K562 (cell line): ENCODE results near the gene MECP2. TPM values are rescaled to one million over a fixed set of nuclear protein-coding genes. Genes with fewer than 3 reads are reported as not detected.

Source experiments
- ATAC-seq: fragments of 200-7000 bp; cut with Tn5 transposase; 3 replicates; pipeline ENCODE4 v1.9.1; 2020; ENCODE audit warnings: moderate library complexity
- BruUV-seq: library from RNA; stranded (reverse); fragments of 400-500 nt; replicated peaks from 2 replicates; lab custom pipeline; 2021; lab: Mats Ljungman, UMichigan
- CTCF ChIA-PET: fragments of 300-600 bp; formaldehyde crosslinking; extraction: SDS; loops from one replicate; lab custom pipeline; 2021; ENCODE audit warnings: low intra/inter-chr PET ratio; lab: Yijun Ruan, JAX
- POLR2A ChIA-PET: fragments of 300-600, 350-650 bp; sonication (Branson Sonifier 250); formaldehyde crosslinking; extraction: SDS; loops from one replicate; lab custom pipeline; 2021; ENCODE audit warnings: antibody characterized with exemption, inconsistent platforms; lab: Yijun Ruan, JAX
- DNase-seq, 4 experiments: peaks; one replicate each; pipeline versions ENCODE4 v3.0.0 to v3.0.0-alpha.2; 2011 to 2018; ENCODE audit warnings: low spot score in 3 of 4, mixed read lengths in 3 of 4; ENCODE audit errors: extremely low read depth in 1 of 4
- FAIRE-seq: peaks from 2 replicates; lab custom pipeline; 2011; peaks lifted over from hg19 to GRCh38; lab: Jason Lieb, UNC
- H2AFZ ChIP-seq: 2 replicates; pipeline ENCODE4 v1.6.0; 2011; ENCODE audit warnings: low read depth, low read length, control low read depth, inconsistent platforms
- H3K27ac ChIP-seq: fragments of 200-600 bp; 3 replicates; pipeline ENCODE4 v1.8.0; 2011; ENCODE audit warnings: low read depth, mild to moderate bottlenecking, control low read depth, inconsistent platforms, low read length, moderate library complexity, mixed read lengths; ENCODE audit errors: extremely low read depth
- H3K27me3 ChIP-seq, 2 experiments: fragments of 300-600 bp in 1 of 2; 2 replicates in 1 of 2; 3 replicates in 1 of 2; pipeline versions ENCODE4 v1.6.0 to v1.8.0; 2011; ENCODE audit warnings: inconsistent platforms in 2 of 2, low read length in 2 of 2, mild to moderate bottlenecking in 1 of 2, mixed read lengths in 1 of 2, moderate library complexity in 1 of 2; ENCODE audit not compliant: control insufficient read depth in 2 of 2, insufficient read depth in 2 of 2
- H3K36me3 ChIP-seq: fragments of 300-600 bp; 3 replicates; pipeline ENCODE4 v1.8.0; 2011; ENCODE audit warnings: mild to moderate bottlenecking, low read length, inconsistent platforms; ENCODE audit not compliant: control insufficient read depth, insufficient read depth
- H3K4me1 ChIP-seq, 2 experiments: fragments of 200-600 bp in 1 of 2; replicated peaks in 1 of 2; 2 replicates in 1 of 2; 3 replicates in 1 of 2; pipeline versions ENCODE4 v1.5.1 to v1.8.0; 2011; ENCODE audit warnings: inconsistent platforms in 2 of 2, low read length in 2 of 2, mild to moderate bottlenecking in 1 of 2, mixed read lengths in 1 of 2, moderate library complexity in 1 of 2; ENCODE audit not compliant: control insufficient read depth in 2 of 2, insufficient read depth in 2 of 2
- H3K4me2 ChIP-seq: 2 replicates; pipeline ENCODE4 v1.6.1; 2011; ENCODE audit warnings: low read length, control low read depth, inconsistent platforms, mixed read lengths; ENCODE audit not compliant: insufficient read depth
- H3K4me3 ChIP-seq: fragments of 200-600 bp; sonication (generic), shearing (Covaris generic); 2 replicates; pipeline ENCODE4 v1.5.1; 2016; ENCODE audit warnings: control low read depth, inconsistent platforms
- H3K79me2 ChIP-seq: fragments of 200-600 bp; 3 replicates; pipeline ENCODE4 v1.8.0; 2011; ENCODE audit warnings: low read length, inconsistent platforms; ENCODE audit not compliant: control insufficient read depth, insufficient read depth
- H3K9ac ChIP-seq, 2 experiments: 2 replicates each; pipeline versions ENCODE4 v1.6.0 to v1.6.1; 2011; ENCODE audit warnings: low read depth in 2 of 2, low read length in 2 of 2, control low read depth in 1 of 2, inconsistent platforms in 1 of 2, mild to moderate bottlenecking in 1 of 2, mixed read lengths in 1 of 2; ENCODE audit not compliant: insufficient read depth in 1 of 2
- H3K9me1 ChIP-seq: one replicate; pipeline ENCODE4 v1.6.0; 2011; ENCODE audit warnings: inconsistent platforms, mild to moderate bottlenecking, low read length, moderate library complexity; ENCODE audit not compliant: control insufficient read depth, insufficient read depth
- H3K9me3 ChIP-seq: replicated peaks from 2 replicates; pipeline ENCODE4 v1.5.1; 2011; ENCODE audit warnings: low read depth, low read length, inconsistent platforms; ENCODE audit not compliant: control insufficient read depth, insufficient read depth
- H4K20me1 ChIP-seq: replicated peaks from 2 replicates; pipeline ENCODE4 v1.6.1; 2011; ENCODE audit warnings: low read length, inconsistent platforms, mixed read lengths; ENCODE audit not compliant: control insufficient read depth, insufficient read depth
- ASH1L ChIP-seq: fragments of 450-650 bp; IDR thresholded peaks from 2 replicates; pipeline ENCODE4 v1.6.1; 2018; ENCODE audit warnings: borderline replicate concordance, mild to moderate bottlenecking, low read depth; ENCODE audit not compliant: partially characterized antibody
- CUX1 ChIP-seq: fragments of 200-800 bp; sonication (Bioruptor generic); IDR thresholded peaks from 2 replicates; pipeline ENCODE4 v1.6.1; 2016; ENCODE audit warnings: missing genetic modification characterization, missing compliant biosample characterization
- ELK1 ChIP-seq: sonication (generic); formaldehyde crosslinking; IDR thresholded peaks from 2 replicates; pipeline ENCODE4 v1.8.1; 2022; ENCODE audit warnings: missing genetic modification reagents
- JUNB ChIP-seq: fragments of 450-650 bp; formaldehyde crosslinking; conservative IDR thresholded peaks from 2 replicates; pipeline ENCODE4 v1.4.0; 2020; ENCODE audit warnings: mild to moderate bottlenecking
- MAX ChIP-seq: sonication (generic); formaldehyde crosslinking; IDR thresholded peaks from 2 replicates; pipeline ENCODE4 v1.9.0; 2022; ENCODE audit warnings: mild to moderate bottlenecking, missing genetic modification reagents
- NCOR1 ChIP-seq: fragments of 450-650 bp; IDR thresholded peaks from 2 replicates; pipeline ENCODE4 v1.6.1; 2016; ENCODE audit warnings: mild to moderate bottlenecking, moderate library complexity
- NEUROD1 ChIP-seq: fragments of 150-350 bp; IDR thresholded peaks from 2 replicates; pipeline ENCODE4 v1.6.1; 2014; ENCODE audit warnings: borderline replicate concordance, low read length, low read depth; ENCODE audit not compliant: partially characterized antibody
- POLR3G ChIP-seq: IDR thresholded peaks from 2 replicates; pipeline ENCODE4 v1.6.1; 2011; ENCODE audit not compliant: insufficient read length, insufficient replicate concordance; ENCODE audit errors: extremely low read depth
- STAT5A ChIP-seq: IDR thresholded peaks from 2 replicates; pipeline ENCODE4 v1.6.1; 2012; ENCODE audit warnings: low read length, inconsistent platforms, borderline replicate concordance
- STAT5B ChIP-seq: fragments of 250-450 bp; sonication (Bioruptor Pico); IDR thresholded peaks from 2 replicates; pipeline ENCODE4 v1.8.0; 2021; ENCODE audit warnings: mild to moderate bottlenecking, inconsistent platforms
- YBX1 ChIP-seq: fragments of 450-650 bp; IDR thresholded peaks from 2 replicates; pipeline ENCODE4 v1.7.1; 2016; ENCODE audit warnings: mild to moderate bottlenecking
- YY1 ChIP-seq, 3 experiments: IDR thresholded peaks; 2 replicates each; pipeline ENCODE4 v1.6.1; 2011; ENCODE audit warnings: low read length in 2 of 3, mild to moderate bottlenecking in 2 of 3, moderate library complexity in 2 of 3, borderline replicate concordance in 1 of 3, control low read depth in 1 of 3, low read depth in 1 of 3; ENCODE audit not compliant: insufficient read depth in 3 of 3, insufficient replicate concordance in 2 of 3, control insufficient read depth in 1 of 3, insufficient read length in 1 of 3; ENCODE audit errors: extremely low read depth in 1 of 3
- ZEB2 ChIP-seq: fragments of 450-650 bp; IDR thresholded peaks from 2 replicates; pipeline ENCODE4 v1.6.1; 2016
- ZNF23 ChIP-seq: fragments of 250-450 bp; sonication (Bioruptor Pico); IDR thresholded peaks from 2 replicates; pipeline ENCODE4 v1.4.0; 2020; ENCODE audit warnings: mild to moderate bottlenecking
- ZNF696 ChIP-seq: fragments of 250-450 bp; sonication (Bioruptor Pico); conservative IDR thresholded peaks from 2 replicates; pipeline ENCODE4 v1.4.0; 2020; ENCODE audit warnings: mild to moderate bottlenecking, moderate library complexity
- ZSCAN32 ChIP-seq: fragments of 450-650 bp; formaldehyde crosslinking; IDR thresholded peaks from 2 replicates; pipeline ENCODE4 v1.4.0; 2020; ENCODE audit warnings: mild to moderate bottlenecking, moderate library complexity
- WGBS: fragments of 100-300 bp; shearing (Covaris generic); methylation state at CpG from one replicate; pipeline ENCODE4 v1.1.6; 2016; ENCODE audit warnings: low coverage, mixed read lengths; ENCODE audit not compliant: insufficient coverage; ENCODE audit errors: missing lambda C conversion rate; 5-methylcytosine and 5-hydroxymethylcytosine counted together
- in situ Hi-C: fragments of 300-500 bp; cut with MboI; formaldehyde crosslinking; loops from 4 replicates; pipeline ENCODE4 v1.15.0; 2018; ENCODE audit warnings: inconsistent platforms, mixed read lengths
- intact Hi-C: fragments of 100-400 bp; cut with micrococcal nuclease; formaldehyde crosslinking; loops from 2 replicates; pipeline ENCODE4 v1.14.2; 2022
- polyA plus RNA-seq, 8 experiments: library from polyadenylated mRNA; depleted of rRNA in 4 of 8; stranded (reverse) in 5 of 8; unstranded in 3 of 8; fragments of >200 nt; fragmentation: Nextera tagmentation in 2 of 8; fragmentation: Illumina TruSeq in 1 of 8; extraction: Ambion mirVana in 2 of 8; extraction: Trizol in 1 of 8; gene quantifications; 2 replicates each; pipeline versions ENCODE4 v1.2.1 to v1.2.3, GENCODE V29; 2011 to 2014; ENCODE audit warnings: inconsistent platforms in 1 of 8, missing spikeins in 1 of 8
- total RNA-seq, 7 experiments: library from RNA; depleted of rRNA in 6 of 7; stranded (reverse); fragments of >200 nt in 6 of 7; fragmentation: Illumina TruSeq in 2 of 7; extraction: Trizol in 2 of 7; gene quantifications; 2 replicates each; pipeline versions ENCODE4 v1.2.1 to v1.2.3, GENCODE V29; 2011 to 2021; ENCODE audit warnings: low replicate concordance in 1 of 7

Gene MECP2
- total and polyA plus RNA-seq, 9 of the 15 experiments (the other 6 are each of a cell fraction or from before 2014, with no cell fraction given), result 2.1 to 50.9 (median 30.5) TPM

- WGBS, result 87% methylated on average over 6 of the region's 7 CpGs
- ChIA-PET POLR2A (interaction anchor here (2.5 kb wide), 1 partner anchor 10 kb away, joined by 16 read pairs; the partner anchor contains the start of genes HCFC1 and TMEM187), CTCF (no interaction called here)
- FAIRE-seq (no peak), DNase-seq (no peak), ATAC-seq (no peak)
- Histone ChIP-seq H2AFZ (no peak overlapping the region), H3K9me3 (no peaks in the 10 kb centered on the region), H3K4me3 (no peak overlapping the region), H3K27ac (no peak overlapping the region), H3K9ac (peak overlapping the region in 1 of 2 experiments; percentile 83; a peak in 2 of 4 replicates), H3K79me2 (no peaks in the 10 kb centered on the region), H3K36me3 (no peaks in the 10 kb centered on the region), H3K4me1 (peaks cover 13 to 36% of the 10 kb centered on the region in 2 experiments), H3K9me1 (no peaks in the 10 kb centered on the region), H4K20me1 (no peaks in the 10 kb centered on the region), H3K4me2 (no peak overlapping the region), H3K27me3 (no peaks in the 10 kb centered on the region)
- intact Hi-C loops (no loop called here), in situ Hi-C loops (no loop called here)
- BruUV-seq, result no TSS peak
- no peak for TF ChIP-seq POLR3G
- no peak for TF ChIP-seq ZEB2
- TF ChIP-seq ZNF696, result no peak
- TF ChIP-seq STAT5B, result no peak
- no peak for TF ChIP-seq JUNB (CRISPR knock-in tag)
- no peak for TF ChIP-seq ZNF23
- no peak for TF ChIP-seq CUX1
- TF ChIP-seq ASH1L, result no peak
- TF ChIP-seq STAT5A, result no peak
- no peak for TF ChIP-seq YBX1
- TF ChIP-seq YY1 (IDR thresholded peaks at IDR 0.05; ENCODE audit: borderline replicate concordance in 1 of 3, control insufficient read depth in 1 of 3, extremely low read depth in 1 of 3, insufficient read depth in 3 of 3, insufficient read length in 1 of 3, insufficient replicate concordance in 2 of 3, low read depth in 1 of 3, low read length in 2 of 3), result no peak
- no peak for TF ChIP-seq MAX (CRISPR knock-in tag)
- no peak for TF ChIP-seq NCOR1
- TF ChIP-seq NEUROD1, result no peak
- no peak for TF ChIP-seq ELK1 (CRISPR knock-in tag)
- no peak for TF ChIP-seq ZSCAN32 (CRISPR knock-in tag)
Observed at GRCh38 chrX:153981231-153981630, 116.3 kb downstream of the MECP2 start.
